Esophagus (tissue), 2 donors: ENCODE measurements around the gene MORC2. TPM values are rescaled to one million over a fixed set of nuclear protein-coding genes. Genes with fewer than 3 reads are reported as not detected.

Experiments
- H3K27ac ChIP-seq, 2 donors: one replicate each; pipeline ENCODE4 v1.5.1; 2013; ENCODE audit warnings: low read depth in 2 of 2, mild to moderate bottlenecking in 2 of 2, inconsistent platforms in 1 of 2, low read length in 1 of 2, moderate library complexity in 1 of 2
- H3K27me3 ChIP-seq, 2 donors: one replicate each; pipeline ENCODE4 v1.6.1; 2013; ENCODE audit warnings: low read length in 2 of 2, control low read depth in 1 of 2, mild to moderate bottlenecking in 1 of 2; ENCODE audit not compliant: insufficient read depth in 2 of 2, control insufficient read depth in 1 of 2
- H3K36me3 ChIP-seq, 2 donors: one replicate each; pipeline ENCODE4 v1.6.1; 2013; ENCODE audit warnings: low read length in 1 of 2; ENCODE audit not compliant: control insufficient read depth in 2 of 2, insufficient read depth in 2 of 2
- H3K4me1 ChIP-seq, 2 donors: one replicate each; pipeline ENCODE4 v1.6.1; 2013; ENCODE audit warnings: low read length in 1 of 2; ENCODE audit not compliant: control insufficient read depth in 2 of 2, insufficient read depth in 2 of 2
- H3K4me3 ChIP-seq, 2 donors: one replicate each; pipeline ENCODE4 v1.5.1; 2013; ENCODE audit warnings: low read length in 2 of 2, mild to moderate bottlenecking in 2 of 2, low read depth in 1 of 2, moderate library complexity in 1 of 2
- H3K9me3 ChIP-seq, 2 donors: one replicate each; pipeline ENCODE4 v1.6.1; 2013; ENCODE audit warnings: mild to moderate bottlenecking in 2 of 2, low read depth in 1 of 2, low read length in 1 of 2, moderate library complexity in 1 of 2; ENCODE audit not compliant: control insufficient read depth in 2 of 2, insufficient read depth in 1 of 2
- WGBS, 2 donors: extraction: QIAGEN DNeasy Blood & Tissue Kit; methylation state at CpG; one replicate each; pipeline ENCODE4 v1.1.7; 2013; 5-methylcytosine and 5-hydroxymethylcytosine counted together
- polyA plus RNA-seq, 2 donors: library from polyadenylated mRNA; stranded (reverse); fragments of 200-250 nt; gene quantifications; one replicate each; pipeline ENCODE4 v1.2.3, GENCODE V29; 2013
- donor health status: healthy with polysubstance abuse.
- donor health status: Bipolar disorder and iron deficiency.

Gene MORC2
- polyA plus RNA-seq, 2 donors = 8.4 to 19.3 TPM

DNA sequence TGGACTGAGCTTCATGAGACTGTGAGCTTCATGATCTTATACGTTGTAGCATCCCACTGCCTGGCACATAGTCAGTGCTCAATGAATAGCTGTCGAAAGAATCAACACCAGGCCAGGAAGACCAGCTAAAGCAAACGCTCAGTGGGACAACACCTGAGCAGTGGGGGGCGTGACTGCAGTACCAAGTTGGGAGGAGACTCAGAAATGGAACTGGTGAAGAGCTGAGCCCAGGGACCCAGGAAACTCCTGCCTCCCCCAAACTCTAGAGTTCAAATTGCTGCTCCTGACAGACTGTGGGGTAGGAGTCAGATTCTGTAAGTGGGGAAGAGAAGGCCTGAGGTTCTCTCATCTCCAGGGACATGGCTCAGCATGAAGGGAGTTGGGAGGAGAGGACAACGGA is 59.3 kb downstream of the MORC2 start:
- H3K27ac ChIP-seq = no peak overlapping the region
- H3K27me3 ChIP-seq = no peaks in the 10 kb centered on the region
- WGBS, 2 donors = 89 to 93% methylated on average over 5 of the region's 5 CpGs
- no peak overlapping the region for H3K4me3 ChIP-seq
- no peaks in the 10 kb centered on the region for H3K9me3 ChIP-seq
- no peaks in the 10 kb centered on the region for H3K4me1 ChIP-seq
- H3K36me3 ChIP-seq = peaks cover 0 to 6% of the 10 kb centered on the region in 2 donors

DNA sequence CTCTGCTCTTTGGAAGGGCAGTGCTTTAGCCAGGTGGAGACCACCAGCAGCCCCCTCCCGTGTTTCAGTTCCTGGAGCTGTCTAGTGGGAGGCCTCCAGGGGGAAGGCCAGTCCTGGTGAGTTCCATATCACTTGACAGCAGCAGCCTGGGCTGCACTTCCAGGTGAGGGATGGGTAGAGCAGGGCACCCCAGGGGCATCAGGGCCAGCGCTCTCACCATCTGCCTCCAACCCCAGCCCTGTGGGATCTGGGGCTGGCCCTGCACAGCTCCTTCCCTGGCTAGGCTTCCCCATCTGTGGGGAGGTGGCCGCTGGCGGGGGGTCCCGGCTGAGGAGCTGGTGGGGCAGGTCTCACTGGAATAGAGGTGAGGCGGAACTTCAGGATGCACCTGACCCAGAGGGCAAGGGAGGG is 60.5 kb downstream of the MORC2 start:
- 85 to 92% methylated on average over 6 of the region's 6 CpGs for WGBS, 2 donors
- Histone ChIP-seq H3K27ac (no peak overlapping the region), H3K4me1 (no peaks in the 10 kb centered on the region), H3K4me3 (no peak overlapping the region), H3K36me3 (peaks cover 0 to 6% of the 10 kb centered on the region in 2 donors), H3K9me3 (no peaks in the 10 kb centered on the region), H3K27me3 (no peaks in the 10 kb centered on the region)

DNA sequence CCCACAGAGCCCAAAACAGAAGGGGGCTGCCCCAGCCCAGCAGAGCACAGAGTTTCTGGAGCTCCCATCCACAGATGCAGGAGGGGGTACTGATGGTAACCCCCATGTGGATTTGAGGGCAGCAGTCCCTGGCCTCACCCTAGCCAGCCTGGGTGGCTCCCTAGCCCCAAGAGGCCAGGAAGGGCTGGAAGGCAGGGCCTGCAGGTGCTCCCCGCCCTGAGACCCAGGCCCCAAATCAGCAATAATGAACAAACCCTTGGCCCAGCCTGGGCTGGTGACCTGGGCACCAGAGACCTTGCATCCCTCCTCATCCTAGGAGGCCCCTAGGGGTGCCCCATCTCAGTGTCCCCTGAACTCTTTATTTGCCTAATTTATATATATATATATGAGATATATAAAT is 61.6 kb downstream of the MORC2 start:
- 87 to 95% methylated on average over 1 of the region's 1 CpG for WGBS, 2 donors
- Histone ChIP-seq H3K4me1 (no peaks in the 10 kb centered on the region), H3K36me3 (peaks cover 0 to 6% of the 10 kb centered on the region in 2 donors), H3K27me3 (no peaks in the 10 kb centered on the region), H3K4me3 (no peak overlapping the region), H3K9me3 (no peaks in the 10 kb centered on the region), H3K27ac (no peak overlapping the region)

DNA sequence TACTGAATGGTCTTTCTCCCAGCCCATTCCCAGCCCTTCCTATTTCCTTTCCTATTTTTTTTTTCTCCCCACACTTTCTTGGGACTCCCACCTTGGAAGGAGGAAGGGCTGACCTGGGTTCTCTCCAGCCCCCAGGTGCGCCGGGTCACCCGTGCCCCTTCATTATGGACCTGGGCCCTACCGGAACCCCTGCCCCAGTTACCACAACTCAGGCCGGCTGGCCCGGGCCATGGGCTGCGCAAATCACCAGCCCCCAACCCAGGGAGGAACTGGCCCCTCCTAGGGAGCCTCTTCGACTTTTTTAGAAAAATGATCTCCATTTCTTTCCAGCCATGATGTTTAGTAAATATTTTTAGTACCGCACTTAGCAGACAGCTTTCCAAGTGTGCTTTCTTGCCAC is 62.2 kb downstream of the MORC2 start:
- no peaks in the 10 kb centered on the region for H3K9me3 ChIP-seq
- no peaks in the 10 kb centered on the region for H3K4me1 ChIP-seq
- no peaks in the 10 kb centered on the region for H3K27me3 ChIP-seq
- H3K27ac ChIP-seq = no peak overlapping the region
- H3K4me3 ChIP-seq = no peak overlapping the region
- WGBS, 2 donors = 93 to 97% methylated on average over 9 of the region's 9 CpGs
- H3K36me3 ChIP-seq = peaks cover 0 to 6% of the 10 kb centered on the region in 2 donors

DNA sequence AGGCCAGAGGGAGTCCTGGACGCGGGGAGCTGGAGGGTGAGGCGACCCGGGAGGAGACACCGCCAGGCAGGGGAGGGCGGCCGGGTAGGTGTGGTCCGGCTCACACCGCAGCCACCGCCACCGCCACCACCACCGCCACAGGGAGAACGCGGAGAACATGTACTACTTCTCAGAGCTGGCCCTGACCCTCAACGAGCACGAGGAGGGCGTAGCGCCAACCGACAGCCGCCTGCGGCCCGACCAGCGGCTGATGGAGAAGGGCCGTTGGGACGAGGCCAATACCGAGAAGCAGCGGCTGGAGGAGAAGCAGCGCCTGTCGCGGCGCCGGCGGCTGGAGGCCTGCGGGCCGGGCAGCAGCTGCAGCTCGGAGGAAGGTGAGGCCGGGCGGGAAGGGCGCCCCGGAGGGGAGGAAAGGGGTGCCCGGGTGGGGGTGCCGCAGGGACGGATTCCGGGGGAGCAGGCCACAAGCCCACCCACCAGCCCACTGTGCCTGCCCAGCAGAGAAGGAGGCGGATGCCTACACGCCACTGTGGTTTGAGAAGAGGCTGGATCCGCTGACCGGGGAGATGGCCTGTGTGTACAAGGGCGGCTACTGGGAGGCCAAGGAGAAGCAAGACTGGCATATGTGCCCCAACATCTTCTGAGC is 62.8 kb downstream of the MORC2 start:
- Histone ChIP-seq H3K4me3 (no peak overlapping the region), H3K4me1 (no peaks in the 10 kb centered on the region), H3K27me3 (no peaks in the 10 kb centered on the region), H3K36me3 (peaks cover 0 to 6% of the 10 kb centered on the region in 2 donors), H3K27ac (no peak overlapping the region), H3K9me3 (no peaks in the 10 kb centered on the region)
- 94 to 96% methylated on average over 39 to 49 of the region's 49 CpGs for WGBS, 2 donors

DNA sequence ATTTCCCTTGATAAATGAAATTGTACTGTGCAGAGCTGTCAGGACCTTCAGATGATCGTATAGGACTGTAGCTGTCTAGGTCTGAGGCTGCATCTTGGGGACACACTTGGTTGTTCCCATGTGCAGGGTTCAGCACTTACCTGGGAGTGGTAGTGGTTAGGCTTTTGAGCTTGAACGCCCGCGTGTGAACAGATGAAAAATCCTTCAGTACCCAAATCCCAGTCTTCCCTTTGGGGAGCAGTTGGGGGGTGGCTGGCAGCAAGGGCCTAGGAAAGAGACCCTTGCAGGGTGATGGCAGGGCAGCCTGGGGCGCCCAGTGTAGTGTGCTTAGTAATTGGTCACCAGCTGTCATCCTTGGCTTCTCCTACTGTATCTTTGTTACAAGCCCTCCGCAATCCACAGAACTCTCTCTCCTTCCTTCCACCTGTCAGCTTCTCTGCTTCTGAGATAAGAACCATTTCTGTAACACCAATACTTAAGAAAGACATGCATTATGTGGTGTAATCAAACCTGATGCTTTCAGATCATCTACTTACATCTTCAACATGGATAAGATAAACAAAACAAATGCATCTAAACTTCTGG is 64.6 kb downstream of the MORC2 start:
- Histone ChIP-seq H3K36me3 (peaks cover 0 to 6% of the 10 kb centered on the region in 2 donors), H3K4me1 (no peaks in the 10 kb centered on the region), H3K27me3 (no peaks in the 10 kb centered on the region), H3K27ac (no peak overlapping the region), H3K4me3 (no peak overlapping the region), H3K9me3 (peaks cover 0 to 2% of the 10 kb centered on the region in 2 donors)
- WGBS, 2 donors = 92 to 95% methylated on average over 6 of the region's 6 CpGs

DNA sequence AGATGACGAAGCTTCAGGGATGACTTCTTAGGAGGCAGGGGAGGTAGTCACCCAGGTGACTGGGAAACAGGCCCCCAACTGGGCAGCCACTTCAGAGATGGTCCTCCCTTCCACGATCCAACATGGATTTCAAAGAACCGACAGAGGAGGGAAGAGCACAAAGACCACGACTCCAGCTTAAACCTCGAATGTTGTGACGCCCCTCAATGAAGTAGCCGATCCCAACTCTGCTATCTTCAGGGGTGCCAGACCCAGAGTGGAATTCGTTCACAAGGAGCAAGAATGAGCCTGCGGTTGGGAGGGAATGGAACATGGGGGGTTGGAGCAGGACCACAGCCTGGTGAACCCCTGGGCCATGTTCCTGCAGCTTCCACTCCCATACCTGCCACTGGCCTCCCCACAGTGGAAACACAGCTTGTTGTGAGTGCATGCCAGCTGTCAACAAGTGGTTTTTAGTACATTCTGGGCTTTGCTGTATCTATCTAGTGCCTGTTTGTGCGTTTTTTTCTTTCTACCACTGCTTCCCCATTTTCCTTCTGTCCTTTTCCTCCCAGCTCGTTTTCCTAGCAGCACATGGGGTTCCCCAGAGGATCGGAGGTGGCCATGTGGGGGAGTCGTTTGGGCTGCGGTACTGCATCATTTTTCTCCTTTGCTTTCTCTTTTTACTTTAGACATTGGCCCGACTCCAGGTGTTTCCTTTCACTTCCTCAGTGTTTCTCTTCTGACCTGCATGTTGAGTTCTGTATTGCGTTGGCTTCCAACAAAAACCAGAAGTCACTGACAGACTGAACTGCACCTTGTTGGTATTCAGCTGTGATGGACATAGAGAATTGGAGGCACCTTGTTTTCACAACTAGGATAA is 65.8 kb downstream of the MORC2 start:
- Histone ChIP-seq H3K4me3 (no peak overlapping the region), H3K36me3 (peaks cover 0 to under 1% of the 10 kb centered on the region in 2 donors), H3K27me3 (no peaks in the 10 kb centered on the region), H3K27ac (no peak overlapping the region), H3K4me1 (no peaks in the 10 kb centered on the region), H3K9me3 (peaks cover 2 to 3% of the 10 kb centered on the region in 2 donors)
- WGBS, 2 donors = 76 to 79% methylated on average over 16 of the region's 16 CpGs

DNA sequence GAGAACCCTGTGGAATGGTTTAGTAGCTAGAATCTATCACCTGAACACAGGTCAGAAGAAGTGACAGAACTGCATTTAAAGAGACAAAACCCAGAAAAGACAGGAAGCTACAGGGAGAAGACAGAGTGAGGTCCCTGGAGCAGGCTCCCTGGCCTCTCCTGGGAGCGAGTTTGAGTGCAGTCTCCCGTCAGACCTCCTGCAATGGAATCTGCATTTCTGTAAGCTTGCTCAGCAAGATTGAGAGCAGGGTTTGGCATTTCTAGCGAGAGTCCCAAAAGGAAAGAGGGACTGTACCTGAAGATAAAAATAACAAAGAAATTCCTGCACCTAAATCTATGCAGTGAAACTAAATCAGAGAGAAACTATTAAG is 74.2 kb downstream of the MORC2 start:
- no peak overlapping the region for H3K4me3 ChIP-seq
- H3K27ac ChIP-seq = no peak overlapping the region
- H3K9me3 ChIP-seq = peaks cover 2 to 3% of the 10 kb centered on the region in 2 donors
- peaks cover 0 to 18% of the 10 kb centered on the region in 2 donors for H3K36me3 ChIP-seq
- H3K4me1 ChIP-seq = no peaks in the 10 kb centered on the region
- H3K27me3 ChIP-seq = no peaks in the 10 kb centered on the region
- WGBS, 2 donors = 83 to 86% methylated on average over 3 of the region's 3 CpGs

DNA sequence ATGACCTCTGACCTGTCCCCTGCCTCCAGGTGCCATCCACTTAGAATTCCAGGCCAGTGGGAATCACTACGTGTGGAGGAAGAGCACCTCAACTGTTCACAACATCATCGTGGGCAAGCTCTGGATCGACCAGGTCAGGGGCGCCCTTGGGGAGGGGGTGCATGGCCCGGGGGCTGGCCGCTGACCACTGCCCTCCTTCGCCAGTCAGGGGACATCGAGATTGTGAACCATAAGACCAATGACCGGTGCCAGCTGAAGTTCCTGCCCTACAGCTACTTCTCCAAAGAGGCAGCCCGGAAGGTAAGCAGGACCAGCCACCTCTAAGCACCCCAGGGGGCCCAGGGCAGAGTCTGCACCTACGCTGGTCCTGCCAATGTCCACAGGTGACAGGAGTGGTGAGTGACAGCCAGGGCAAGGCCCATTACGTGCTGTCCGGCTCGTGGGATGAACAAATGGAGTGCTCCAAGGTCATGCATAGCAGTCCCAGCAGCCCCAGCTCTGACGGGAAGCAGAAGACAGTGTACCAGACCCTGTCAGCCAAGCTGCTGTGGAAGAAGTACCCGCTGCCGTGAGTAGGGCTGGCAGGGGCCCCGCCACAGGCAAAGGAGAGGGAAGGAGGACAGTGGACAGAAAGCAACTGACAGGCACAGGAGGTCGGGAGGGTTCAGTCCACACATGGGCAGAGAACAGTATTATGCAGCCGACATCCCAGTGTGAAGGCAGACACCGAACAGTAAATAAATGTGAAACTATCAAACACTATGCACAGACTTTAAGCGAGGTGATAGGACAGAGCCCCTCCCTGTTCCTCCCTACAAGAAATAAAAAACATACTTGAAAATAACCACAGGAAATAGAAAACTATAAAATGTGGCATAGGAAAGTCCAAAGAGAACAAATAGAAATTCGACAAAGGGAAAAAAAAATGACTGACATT is 74.9 kb downstream of the MORC2 start:
- H3K4me3 ChIP-seq = no peak overlapping the region
- peaks cover 0 to 2% of the 10 kb centered on the region in 2 donors for H3K9me3 ChIP-seq
- H3K4me1 ChIP-seq = no peaks in the 10 kb centered on the region
- no peaks in the 10 kb centered on the region for H3K27me3 ChIP-seq
- WGBS, 2 donors = 85 to 89% methylated on average over 23 of the region's 23 CpGs
- peaks cover 0 to 22% of the 10 kb centered on the region in 2 donors for H3K36me3 ChIP-seq
- H3K27ac ChIP-seq = no peak overlapping the region
